Mesenchymal stem cell (in vitro differentiated cells and primary cell): ENCODE results near the gene TBL1Y.

Source experiments
- DNase-seq: peaks from one replicate; pipeline ENCODE4 v3.0.0-alpha.2; 2013
- H2AFZ ChIP-seq: one replicate; pipeline ENCODE4 v1.6.1; 2013; ENCODE audit warnings: low read depth, mild to moderate bottlenecking, control low read depth, inconsistent platforms, low read length, moderate library complexity
- H2AK5ac ChIP-seq: 2 replicates; pipeline ENCODE4 v1.6.1; 2013; ENCODE audit warnings: low read length, moderate library complexity, mild to moderate bottlenecking, inconsistent platforms; ENCODE audit not compliant: severe bottlenecking
- H2BK120ac ChIP-seq: one replicate; pipeline ENCODE4 v1.6.1; 2013; ENCODE audit warnings: low read depth, mild to moderate bottlenecking, inconsistent platforms, low read length, moderate library complexity
- H2BK12ac ChIP-seq, 2 experiments: one replicate each; pipeline ENCODE4 v1.6.1; 2013; ENCODE audit warnings: inconsistent platforms in 2 of 2, low read length in 2 of 2, mild to moderate bottlenecking in 2 of 2, moderate library complexity in 2 of 2, control low read depth in 1 of 2
- H2BK15ac ChIP-seq: one replicate; pipeline ENCODE4 v1.6.1; 2013; ENCODE audit warnings: mild to moderate bottlenecking, low read depth, inconsistent platforms; ENCODE audit not compliant: poor library complexity, severe bottlenecking
- H2BK5ac ChIP-seq: 2 replicates; pipeline ENCODE4 v1.6.1; 2013; ENCODE audit warnings: low read depth, mild to moderate bottlenecking, low read length, control low read depth, inconsistent platforms; ENCODE audit not compliant: poor library complexity, severe bottlenecking
- H3K14ac ChIP-seq, 2 experiments: one replicate each; pipeline ENCODE4 v1.6.1; 2013; ENCODE audit warnings: inconsistent platforms in 2 of 2, low read length in 2 of 2, control low read depth in 1 of 2, mild to moderate bottlenecking in 1 of 2, moderate library complexity in 1 of 2
- H3K18ac ChIP-seq, 2 experiments: one replicate each; pipeline ENCODE4 v1.6.1; 2013; ENCODE audit warnings: inconsistent platforms in 2 of 2, low read length in 2 of 2, control low read depth in 1 of 2, low read depth in 1 of 2, mild to moderate bottlenecking in 1 of 2
- H3K23ac ChIP-seq, 2 experiments: one replicate each; pipeline ENCODE4 v1.6.1; 2013; ENCODE audit warnings: inconsistent platforms in 2 of 2, low read length in 2 of 2, mild to moderate bottlenecking in 2 of 2, moderate library complexity in 2 of 2, control low read depth in 1 of 2
- H3K27ac ChIP-seq: 2 replicates; pipeline ENCODE4 v1.5.1; 2013; ENCODE audit warnings: mild to moderate bottlenecking, moderate library complexity, low read length, control low read depth, inconsistent platforms; ENCODE audit not compliant: poor library complexity, severe bottlenecking
- H3K27me3 ChIP-seq, 2 experiments: 2 replicates each; pipeline versions ENCODE4 v1.6.1 to v1.7.0; 2013; ENCODE audit warnings: low read length in 2 of 2, mild to moderate bottlenecking in 2 of 2, moderate library complexity in 2 of 2, control low read depth in 1 of 2, inconsistent platforms in 1 of 2; ENCODE audit not compliant: control insufficient read depth in 1 of 2, insufficient read depth in 1 of 2
- H3K36me3 ChIP-seq, 2 experiments: 2 replicates each; pipeline versions ENCODE4 v1.6.1 to v1.7.0; 2013; ENCODE audit warnings: low read length in 2 of 2, control low read depth in 1 of 2, inconsistent platforms in 1 of 2, low read depth in 1 of 2, mild to moderate bottlenecking in 1 of 2; ENCODE audit not compliant: insufficient read depth in 2 of 2, control insufficient read depth in 1 of 2
- H3K4ac ChIP-seq, 2 experiments: one replicate each; pipeline ENCODE4 v1.6.1; 2013; ENCODE audit warnings: inconsistent platforms in 2 of 2, low read length in 2 of 2, mild to moderate bottlenecking in 2 of 2, moderate library complexity in 2 of 2, control low read depth in 1 of 2, low read depth in 1 of 2
- H3K4me1 ChIP-seq: 2 replicates; pipeline ENCODE4 v1.6.1; 2013; ENCODE audit warnings: low read depth, low read length, control low read depth; ENCODE audit not compliant: control insufficient read depth, insufficient read depth
- H3K4me2 ChIP-seq: 2 replicates; pipeline ENCODE4 v1.6.1; 2013; ENCODE audit warnings: low read length, mild to moderate bottlenecking, inconsistent platforms; ENCODE audit not compliant: poor library complexity, severe bottlenecking
- H3K4me3 ChIP-seq, 2 experiments: 2 replicates each; pipeline versions ENCODE4 v1.5.1 to v1.7.0; 2013; ENCODE audit warnings: low read length in 2 of 2, mild to moderate bottlenecking in 2 of 2, control low read depth in 1 of 2, low read depth in 1 of 2; ENCODE audit not compliant: insufficient read depth in 1 of 2
- H3K79me1 ChIP-seq: replicated peaks from 2 replicates; pipeline ENCODE4 v1.6.1; 2013; ENCODE audit warnings: mild to moderate bottlenecking, control low read depth, low read length, inconsistent platforms; ENCODE audit not compliant: poor library complexity, severe bottlenecking
- H3K9ac ChIP-seq: 2 replicates; pipeline ENCODE4 v1.7.0; 2013; ENCODE audit warnings: mild to moderate bottlenecking, low read length, moderate library complexity
- H3K9me3 ChIP-seq: 2 replicates; pipeline ENCODE4 v1.7.0; 2013; ENCODE audit warnings: mild to moderate bottlenecking, low read length; ENCODE audit not compliant: control insufficient read depth
- H4K8ac ChIP-seq: one replicate; pipeline ENCODE4 v1.6.1; 2013; ENCODE audit warnings: inconsistent platforms, mild to moderate bottlenecking, low read length, moderate library complexity
- H4K91ac ChIP-seq: one replicate; pipeline ENCODE4 v1.6.1; 2013; ENCODE audit warnings: mild to moderate bottlenecking, low read length, inconsistent platforms
- WGBS: methylation state at CpG from one replicate; pipeline ENCODE4 v1.1.7; 2013; ENCODE audit warnings: mixed read lengths; 5-methylcytosine and 5-hydroxymethylcytosine counted together

Gene TBL1Y

GRCh38 chrY:7016521-7016920, 106.0 kb downstream of the TBL1Y start:
- Histone ChIP-seq H3K18ac (no peak overlapping the region), H3K9me3 (no peaks in the 10 kb centered on the region), H3K36me3 (no peaks in the 10 kb centered on the region), H2BK5ac (no peak overlapping the region), H3K4me1 (no peaks in the 10 kb centered on the region), H4K8ac (no peak overlapping the region), H3K9ac (no peak overlapping the region), H3K4me3 (no peak overlapping the region), H2AK5ac (no peak overlapping the region), H3K23ac (no peak overlapping the region), H3K27ac (no peak overlapping the region), H3K79me1 (no peaks in the 10 kb centered on the region), H2BK120ac (no peak overlapping the region), H2BK12ac (no peak overlapping the region), H3K4me2 (no peak overlapping the region), H3K4ac (no peak overlapping the region), H3K14ac (no peak overlapping the region), H4K91ac (no peak overlapping the region), H3K27me3 (no peaks in the 10 kb centered on the region), H2BK15ac (no peak overlapping the region), H2AFZ (no peak overlapping the region)
- DNase-seq = no peak
- WGBS = 68% methylated on average over 4 of the region's 4 CpGs

- Histone ChIP-seq H2AK5ac (no peak overlapping the region), H3K4ac (no peak overlapping the region), H2AFZ (no peak overlapping the region), H4K91ac (no peak overlapping the region), H3K23ac (no peak overlapping the region), H3K14ac (no peak overlapping the region), H4K8ac (no peak overlapping the region), H3K9ac (no peak overlapping the region), H3K18ac (no peak overlapping the region), H3K36me3 (no peaks in the 10 kb centered on the region), H3K4me2 (no peak overlapping the region), H2BK120ac (no peak overlapping the region), H3K79me1 (no peaks in the 10 kb centered on the region), H2BK5ac (no peak overlapping the region), H3K27ac (no peak overlapping the region), H3K4me3 (no peak overlapping the region), H3K27me3 (no peaks in the 10 kb centered on the region), H2BK15ac (no peak overlapping the region), H3K9me3 (no peaks in the 10 kb centered on the region), H3K4me1 (no peaks in the 10 kb centered on the region), H2BK12ac (no peak overlapping the region)
- 78% methylated on average over 1 of the region's 6 CpGs for WGBS
- DNase-seq = no peak
Measured at GRCh38 chrY:7017244-7018080, 107.0 kb downstream of the TBL1Y start.

GRCh38 chrY:7039037-7039436, 128.5 kb downstream of the TBL1Y start:
- H3K9me3 ChIP-seq = no peaks in the 10 kb centered on the region
- no peak overlapping the region for H2BK15ac ChIP-seq
- no peak overlapping the region for H2BK120ac ChIP-seq
- no peaks in the 10 kb centered on the region for H3K79me1 ChIP-seq
- no peak overlapping the region for H3K27ac ChIP-seq
- H2BK12ac ChIP-seq = no peak overlapping the region
- no peak overlapping the region for H3K4me3 ChIP-seq
- H3K4me1 ChIP-seq = no peaks in the 10 kb centered on the region
- no peak overlapping the region for H3K9ac ChIP-seq
- no peak overlapping the region for H4K8ac ChIP-seq
- H3K4ac ChIP-seq = no peak overlapping the region
- no peaks in the 10 kb centered on the region for H3K36me3 ChIP-seq
- no peak overlapping the region for H2AK5ac ChIP-seq
- H3K18ac ChIP-seq = no peak overlapping the region
- H3K4me2 ChIP-seq = no peak overlapping the region
- H2BK5ac ChIP-seq = no peak overlapping the region
- H3K27me3 ChIP-seq = no peaks in the 10 kb centered on the region
- H4K91ac ChIP-seq = no peak overlapping the region
- H3K23ac ChIP-seq = no peak overlapping the region
- no peak overlapping the region for H3K14ac ChIP-seq
- DNase-seq = no peak
- H2AFZ ChIP-seq = no peak overlapping the region

- H3K4ac ChIP-seq = no peak overlapping the region
- WGBS = 55% methylated on average over 3 of the region's 5 CpGs
- H3K36me3 ChIP-seq = no peaks in the 10 kb centered on the region
Measured at GRCh38 chrY:7040662-7041061, 130.2 kb downstream of the TBL1Y start.

More at GRCh38 chrY:7040662-7041061, 130.2 kb downstream of the TBL1Y start:
- Histone ChIP-seq H3K14ac (no peak overlapping the region), H2AK5ac (no peak overlapping the region), H4K91ac (no peak overlapping the region), H3K18ac (no peak overlapping the region), H3K4me1 (no peaks in the 10 kb centered on the region), H3K9me3 (no peaks in the 10 kb centered on the region), H3K79me1 (no peaks in the 10 kb centered on the region), H3K27ac (no peak overlapping the region), H2BK5ac (no peak overlapping the region), H2BK120ac (no peak overlapping the region), H3K9ac (no peak overlapping the region), H2AFZ (no peak overlapping the region), H3K27me3 (no peaks in the 10 kb centered on the region), H2BK12ac (no peak overlapping the region), H3K4me2 (no peak overlapping the region), H3K23ac (no peak overlapping the region), H3K4me3 (no peak overlapping the region), H2BK15ac (no peak overlapping the region), H4K8ac (no peak overlapping the region)
- DNase-seq = no peak
